ENCODE measurements around the gene PRSS27. TPM values are rescaled to one million over a fixed set of nuclear protein-coding genes. Genes with fewer than 3 reads are reported as not detected.
"Not testable (repeated sequence)": the region's sequence is repeated elsewhere in the genome, so short reads cannot be mapped to it uniquely, and the experiment has no call there.

Gene PRSS27
- total RNA-seq, 6 donors from 2014 or later, result 0.91 to 8.1 (median 1.8) TPM

DNA sequence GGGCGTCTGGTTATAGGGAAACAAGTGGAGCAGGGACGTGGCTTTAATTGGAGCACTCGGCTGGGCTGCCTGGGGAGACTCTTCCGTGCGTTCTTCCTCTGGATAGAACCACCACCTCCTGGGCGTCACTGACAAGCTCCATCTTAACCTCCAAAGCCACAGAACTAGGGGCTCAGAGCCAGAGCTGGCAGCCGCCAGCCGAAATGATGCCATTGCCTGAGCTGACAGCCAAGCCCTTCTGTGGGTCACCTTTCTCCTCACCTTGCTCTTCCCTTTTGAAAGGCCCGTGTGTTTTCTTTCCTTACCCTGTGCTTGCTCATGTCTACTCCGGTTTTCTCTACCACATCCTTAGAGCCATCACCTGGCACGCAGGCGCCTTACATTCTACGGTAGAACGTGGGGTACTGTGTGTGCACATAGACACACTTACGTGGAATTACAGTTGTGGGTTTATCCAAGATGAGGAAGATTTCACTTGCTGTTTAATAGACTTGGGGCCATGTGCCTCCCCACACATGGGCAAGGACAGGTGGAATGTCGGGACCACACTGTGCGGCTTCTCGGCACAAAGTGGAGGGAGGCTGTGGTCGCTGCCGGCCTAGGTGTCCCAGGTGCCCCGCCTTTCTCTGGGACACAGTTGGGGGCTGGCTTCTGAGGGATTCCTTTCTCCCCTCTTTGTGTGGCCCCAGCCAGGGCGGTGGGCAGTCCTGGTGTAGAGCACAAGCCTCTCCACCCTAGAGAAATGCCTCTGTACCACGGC lies 41.6 kb downstream of the PRSS27 start:
- not testable (repeated sequence) for H3K36me3 ChIP-seq; H3K27ac ChIP-seq; DNase-seq; H3K9me3 ChIP-seq; H3K4me3 ChIP-seq; ATAC-seq (ENCODE audit: low FRiP score in 2 of 2); H3K27me3 ChIP-seq
- peaks cover 11 to 32% (median 18%) of the 10 kb centered on the region in 4 donors for H3K4me1 ChIP-seq
- WGBS, 2 donors, result 93% methylated on average over 7 to 8 of the region's 23 CpGs

DNA sequence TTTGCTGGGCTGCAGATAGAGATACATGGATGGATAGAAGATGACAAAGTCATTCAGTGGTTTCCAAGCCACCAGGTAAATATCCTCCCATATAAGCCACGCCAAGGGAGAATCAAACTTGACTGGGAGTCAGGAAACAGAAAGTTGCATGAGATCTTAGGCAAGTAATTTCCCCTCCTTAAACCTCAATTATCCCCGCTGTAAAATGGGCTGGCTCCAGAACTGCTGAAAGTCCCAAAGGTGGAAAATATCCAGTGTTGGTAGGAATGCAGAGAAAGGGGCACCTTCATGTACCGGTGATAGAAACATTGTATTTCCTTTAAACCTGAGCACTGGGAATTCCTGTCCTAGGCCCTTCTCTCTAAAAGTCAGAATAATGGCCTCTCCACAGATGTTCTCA lies 43.1 kb downstream of the PRSS27 start:
- H3K27ac ChIP-seq; H3K4me3 ChIP-seq; DNase-seq; H3K9me3 ChIP-seq; H3K27me3 ChIP-seq; H3K36me3 ChIP-seq; ATAC-seq (ENCODE audit: low FRiP score in 2 of 2): not testable (repeated sequence)
- peaks cover 16 to 30% (median 19%) of the 10 kb centered on the region in 4 donors for H3K4me1 ChIP-seq
- WGBS, 2 donors, result 90 to 95% methylated on average over 3 of the region's 3 CpGs

DNA sequence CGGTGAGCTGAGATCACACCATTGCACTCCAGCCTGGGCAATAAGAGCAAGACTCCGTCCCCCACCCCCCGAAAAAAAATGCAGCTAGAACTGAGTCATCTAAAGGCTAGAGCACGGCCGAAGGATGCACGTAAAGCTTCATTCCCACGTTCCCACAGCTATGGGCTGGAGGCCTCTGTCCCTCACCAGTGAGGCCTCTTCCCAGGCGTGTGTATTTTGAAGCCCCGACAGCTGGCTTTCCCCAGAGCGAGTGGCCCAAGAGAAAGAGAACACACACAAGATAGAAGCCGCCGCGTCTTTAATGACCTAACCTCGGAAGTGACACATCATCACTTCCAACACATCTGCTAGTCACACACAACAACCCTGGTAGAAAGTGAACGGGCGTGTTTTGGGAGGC lies 44.3 kb downstream of the PRSS27 start:
- Histone ChIP-seq H3K4me1 (peaks cover 12 to 26% (median 17%) of the 10 kb centered on the region in 4 donors), H3K27me3 (no peaks in the 10 kb centered on the region), H3K4me3 (no peak overlapping the region), H3K9me3 (no peaks in the 10 kb centered on the region), H3K27ac (peak overlapping the region in 1 of 4 donors; percentile 72), H3K36me3 (no peaks in the 10 kb centered on the region)
- ATAC-seq (ENCODE audit: low FRiP score in 2 of 2) (no peak), DNase-seq (no peak)
- WGBS, 2 donors, result 83% methylated on average over 16 of the region's 16 CpGs
- TF ChIP-seq EP300 (IDR thresholded peaks at IDR 0.05) (no peak), POLR2A (IDR thresholded peaks at IDR 0.05) (no peak), POLR2AphosphoS5 (IDR thresholded peaks at IDR 0.05) (no peak)
- TF ChIP-seq, protein P1, sequence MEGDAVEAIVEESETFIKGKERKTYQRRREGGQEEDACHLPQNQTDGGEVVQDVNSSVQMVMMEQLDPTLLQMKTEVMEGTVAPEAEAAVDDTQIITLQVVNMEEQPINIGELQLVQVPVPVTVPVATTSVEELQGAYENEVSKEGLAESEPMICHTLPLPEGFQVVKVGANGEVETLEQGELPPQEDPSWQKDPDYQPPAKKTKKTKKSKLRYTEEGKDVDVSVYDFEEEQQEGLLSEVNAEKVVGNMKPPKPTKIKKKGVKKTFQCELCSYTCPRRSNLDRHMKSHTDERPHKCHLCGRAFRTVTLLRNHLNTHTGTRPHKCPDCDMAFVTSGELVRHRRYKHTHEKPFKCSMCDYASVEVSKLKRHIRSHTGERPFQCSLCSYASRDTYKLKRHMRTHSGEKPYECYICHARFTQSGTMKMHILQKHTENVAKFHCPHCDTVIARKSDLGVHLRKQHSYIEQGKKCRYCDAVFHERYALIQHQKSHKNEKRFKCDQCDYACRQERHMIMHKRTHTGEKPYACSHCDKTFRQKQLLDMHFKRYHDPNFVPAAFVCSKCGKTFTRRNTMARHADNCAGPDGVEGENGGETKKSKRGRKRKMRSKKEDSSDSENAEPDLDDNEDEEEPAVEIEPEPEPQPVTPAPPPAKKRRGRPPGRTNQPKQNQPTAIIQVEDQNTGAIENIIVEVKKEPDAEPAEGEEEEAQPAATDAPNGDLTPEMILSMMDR (IDR thresholded peaks at IDR 0.05), result no peak

DNA sequence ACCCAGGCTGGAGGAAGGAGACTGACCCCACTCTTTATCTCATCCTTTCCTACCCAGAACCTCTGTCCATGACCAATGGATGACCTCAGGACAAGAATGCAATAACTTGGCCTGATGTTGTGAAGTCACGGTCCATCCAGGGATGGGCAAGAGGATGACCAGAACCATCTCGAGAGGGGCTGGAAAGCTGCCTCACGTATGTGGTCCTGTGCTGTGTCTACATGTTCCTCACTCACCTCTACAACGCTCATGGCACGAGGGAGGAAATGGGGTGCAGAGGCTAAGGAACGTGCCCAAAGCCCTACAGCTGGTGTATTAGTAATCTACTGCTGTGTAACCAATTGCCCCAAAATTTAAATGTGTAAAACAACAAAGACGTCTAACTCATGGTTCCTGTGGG lies 45.0 kb downstream of the PRSS27 start:
- Histone ChIP-seq H3K9me3 (no peaks in the 10 kb centered on the region), H3K4me1 (peaks cover 12 to 29% (median 18%) of the 10 kb centered on the region in 4 donors), H3K27ac (peak overlapping the region in 2 of 4 donors; percentile 72 to 87), H3K4me3 (no peak overlapping the region), H3K36me3 (no peaks in the 10 kb centered on the region), H3K27me3 (no peaks in the 10 kb centered on the region)
- no peak for ATAC-seq (ENCODE audit: low FRiP score in 2 of 2)
- TF ChIP-seq EP300 (IDR thresholded peaks at IDR 0.05) (no peak), POLR2AphosphoS5 (IDR thresholded peaks at IDR 0.05) (no peak), POLR2A (IDR thresholded peaks at IDR 0.05) (no peak)
- TF ChIP-seq, protein P1 (IDR thresholded peaks at IDR 0.05), result no peak
- DNase-seq, result no peak
- 81 to 82% methylated on average over 7 of the region's 7 CpGs for WGBS, 2 donors

DNA sequence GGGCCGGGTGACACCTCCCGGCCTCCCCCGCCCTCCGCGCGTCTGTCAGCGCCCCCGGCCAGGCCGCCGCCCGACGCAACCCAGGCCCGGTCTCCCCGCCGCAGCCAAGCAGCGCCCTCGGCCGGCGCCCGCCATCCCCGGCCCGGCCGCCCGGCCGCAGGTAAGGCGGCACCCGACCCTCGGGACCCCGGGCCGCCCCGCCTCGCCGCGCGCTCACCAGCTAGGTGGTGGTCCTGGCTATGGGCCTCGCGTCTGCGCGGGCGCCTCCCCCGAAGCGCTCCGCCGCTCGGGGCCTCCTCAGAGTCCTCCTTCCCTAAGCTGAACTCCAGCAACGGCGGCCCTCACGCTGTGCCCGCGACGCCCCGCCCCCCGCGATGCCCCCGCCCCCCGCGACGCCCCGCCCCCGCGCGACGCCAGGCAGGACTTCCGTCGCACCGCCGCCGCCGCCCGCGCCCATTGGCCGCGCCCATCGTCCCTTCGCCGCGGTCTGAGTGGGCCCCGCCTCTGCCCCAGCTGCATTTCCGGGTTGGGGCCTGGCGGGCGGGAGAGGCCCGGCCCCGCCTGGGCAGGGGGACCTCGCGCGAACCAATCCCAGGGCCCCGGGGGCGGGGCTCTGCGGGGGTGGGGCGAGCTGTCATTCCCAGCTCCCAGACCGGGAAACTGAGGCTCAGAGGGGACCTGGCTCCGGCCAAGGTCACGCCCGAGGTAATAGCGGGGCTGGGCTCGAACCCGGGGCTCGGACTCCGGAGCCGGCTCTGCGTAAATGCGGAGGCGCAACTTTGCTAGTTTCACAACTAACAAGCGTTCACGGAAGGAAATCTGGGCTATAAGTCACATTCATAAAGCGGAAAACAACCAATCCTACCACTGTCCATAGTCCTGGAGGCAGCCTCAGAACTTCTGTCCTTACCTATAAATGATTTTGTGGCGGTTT lies 46.7 kb downstream of the PRSS27 start:
- DNase-seq (peak; percentile 95 to 99), ATAC-seq (ENCODE audit: low FRiP score in 2 of 2) (peak; percentile 97 to 98)
- Histone ChIP-seq H3K4me1 (peaks cover 15 to 36% (median 22%) of the 10 kb centered on the region in 4 donors), H3K36me3 (peaks cover 0 to 9% (median 7%) of the 10 kb centered on the region in 4 donors), H3K27ac (peak overlapping the region; percentile 82 to 91 (median 89)), H3K27me3 (no peaks in the 10 kb centered on the region), H3K4me3 (peak overlapping the region; percentile 70 to 78 (median 76)), H3K9me3 (no peaks in the 10 kb centered on the region)
- WGBS, 2 donors, result 0 to 1% methylated on average over 16 to 54 of the region's 107 CpGs
- TF ChIP-seq POLR2A (IDR thresholded peaks at IDR 0.05) (peak in 3 of 4 donors; percentile 58 to 84 (median 68)), POLR2AphosphoS5 (IDR thresholded peaks at IDR 0.05) (peak; percentile 32 to 48), EP300 (IDR thresholded peaks at IDR 0.05) (no peak)
- TF ChIP-seq, protein P1 (IDR thresholded peaks at IDR 0.05), result peak in 3 of 6 experiments; percentile 15 to 24 (median 16)

All from upper lobe of left lung (tissue), 6 donors.